ENCODE measurements around the gene SPHKAP.
"Not testable (repeated sequence)": the region's sequence is repeated elsewhere in the genome, so short reads cannot be mapped to it uniquely, and the experiment has no call there.

Gene SPHKAP

DNA sequence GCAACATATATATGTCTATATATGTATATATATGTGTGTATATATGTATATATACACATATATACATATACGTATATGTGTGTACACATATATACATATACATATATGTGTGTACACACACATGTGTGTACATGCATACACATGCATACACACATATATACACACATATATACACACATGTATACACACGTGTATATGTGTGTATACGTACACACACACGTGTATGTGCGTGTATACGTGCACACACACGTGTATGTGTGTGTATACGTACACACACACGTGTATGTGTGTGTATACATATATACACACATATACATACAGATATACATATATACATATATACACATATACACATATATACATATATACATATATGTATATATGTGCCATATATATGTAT, 89.4 kb downstream of the SPHKAP start:
- DNase-seq = no peak

DNA sequence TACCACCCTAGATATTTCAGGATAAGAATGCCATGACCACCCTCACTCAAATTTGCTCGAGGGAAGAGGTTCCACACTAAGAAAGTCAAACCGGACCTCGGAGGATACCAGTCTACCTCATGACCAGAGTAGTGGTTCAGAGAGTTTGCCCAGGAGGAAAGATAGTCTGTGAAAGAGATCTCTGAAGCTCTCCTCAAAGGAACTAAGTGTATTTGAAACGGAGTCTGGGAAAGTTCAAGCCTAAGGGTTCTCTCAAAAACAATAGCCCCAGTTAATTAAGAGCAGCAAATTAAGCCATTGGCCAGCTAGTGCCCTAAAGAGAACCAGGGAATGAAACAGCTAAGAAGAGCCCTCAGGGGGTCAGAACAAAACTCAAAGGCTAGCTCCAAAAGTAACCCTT, 94.9 kb downstream of the SPHKAP start:
- no peak for DNase-seq

GRCh38 chr2:228084717-228085116, 96.8 kb downstream of the SPHKAP start:
- DNase-seq = no peak

GRCh38 chr2:228083131-228083530, 98.4 kb downstream of the SPHKAP start:
- DNase-seq = no peak

GRCh38 chr2:228082571-228082970, 98.9 kb downstream of the SPHKAP start:
- DNase-seq = no peak

GRCh38 chr2:228079194-228079593, 102.3 kb downstream of the SPHKAP start:
- no peak for DNase-seq

DNA sequence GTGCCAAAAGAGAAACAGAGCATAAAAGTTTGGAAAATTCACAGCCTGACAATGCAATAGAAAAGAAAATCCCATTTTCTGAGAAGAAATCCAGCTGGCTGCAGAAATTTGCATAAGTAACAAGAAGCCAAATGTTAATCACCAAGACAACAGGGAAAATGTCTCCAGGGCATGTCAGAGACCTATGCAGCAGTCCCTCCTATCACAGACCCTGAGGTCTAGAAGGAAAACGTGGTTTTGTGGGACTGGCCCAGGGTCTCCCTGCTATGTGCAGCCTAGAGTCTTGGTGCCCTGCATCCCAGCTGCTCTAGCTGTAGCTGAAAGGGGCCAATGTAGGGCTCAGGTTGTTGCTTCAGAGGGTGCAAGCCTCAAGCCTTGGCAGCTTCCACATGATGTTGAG, 104.8 kb downstream of the SPHKAP start:
- DNase-seq = not testable (repeated sequence)

DNA sequence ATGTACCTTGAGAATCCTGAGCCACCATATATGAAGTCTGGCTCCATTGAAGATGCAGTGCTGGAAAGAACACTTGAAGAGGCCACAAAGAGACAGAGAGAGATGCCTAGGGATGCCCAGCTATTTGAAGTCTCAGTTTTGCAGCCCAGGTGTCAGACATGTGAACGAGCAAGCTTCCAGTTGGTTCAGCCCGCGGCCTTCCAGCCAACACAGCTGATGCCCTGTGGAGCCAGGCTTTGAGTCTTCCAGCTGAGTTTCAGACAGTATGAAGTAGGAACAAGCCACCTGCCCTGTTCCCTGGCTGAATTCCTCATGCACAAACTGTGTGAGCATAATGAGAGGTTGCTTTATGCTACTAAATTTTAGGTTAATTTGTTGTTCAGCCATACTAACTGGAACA, 108.8 kb downstream of the SPHKAP start:
- DNase-seq = no peak

GRCh38 chr2:228067309-228067708, 114.2 kb downstream of the SPHKAP start:
- no peak for DNase-seq

GRCh38 chr2:228066126-228066798, 115.2 kb downstream of the SPHKAP start:
- DNase-seq = no peak

- DNase-seq = no peak
Measured at GRCh38 chr2:228065686-228066085, 115.8 kb downstream of the SPHKAP start.

GRCh38 chr2:228064796-228065315, 116.6 kb downstream of the SPHKAP start:
- no peak for DNase-seq

GRCh38 chr2:228064024-228064423, 117.5 kb downstream of the SPHKAP start:
- DNase-seq = no peak

- DNase-seq = no peak
Measured at GRCh38 chr2:228063558-228063957, 117.9 kb downstream of the SPHKAP start.

DNA sequence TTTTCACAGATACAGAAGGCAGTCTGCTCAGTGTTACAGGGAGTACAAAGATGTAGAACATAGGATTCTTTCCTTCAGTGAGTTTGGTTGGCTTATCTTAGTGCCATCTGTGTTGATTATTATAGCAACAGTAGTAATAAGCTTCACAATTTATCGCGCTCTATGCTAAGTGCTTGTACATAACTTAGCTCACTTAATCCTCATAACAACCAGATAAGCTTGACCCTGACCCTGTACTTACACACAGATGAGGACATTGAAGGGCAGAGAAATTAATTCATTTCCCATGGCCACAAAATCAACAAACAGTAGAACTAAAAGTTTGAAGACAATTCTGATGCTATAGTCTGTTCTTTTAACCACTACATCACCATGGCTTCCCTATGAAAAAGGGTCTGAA, 121.8 kb downstream of the SPHKAP start:
- no peak for DNase-seq

- DNase-seq = no peak
Measured at GRCh38 chr2:228056293-228057097, 125.0 kb downstream of the SPHKAP start.

- DNase-seq = no peak
Measured at GRCh38 chr2:228048838-228049490, 132.5 kb downstream of the SPHKAP start.

- no peak for DNase-seq
Measured at GRCh38 chr2:228040995-228041394, 140.5 kb downstream of the SPHKAP start.

- DNase-seq = no peak
Measured at GRCh38 chr2:228039752-228040534, 141.5 kb downstream of the SPHKAP start.

DNA sequence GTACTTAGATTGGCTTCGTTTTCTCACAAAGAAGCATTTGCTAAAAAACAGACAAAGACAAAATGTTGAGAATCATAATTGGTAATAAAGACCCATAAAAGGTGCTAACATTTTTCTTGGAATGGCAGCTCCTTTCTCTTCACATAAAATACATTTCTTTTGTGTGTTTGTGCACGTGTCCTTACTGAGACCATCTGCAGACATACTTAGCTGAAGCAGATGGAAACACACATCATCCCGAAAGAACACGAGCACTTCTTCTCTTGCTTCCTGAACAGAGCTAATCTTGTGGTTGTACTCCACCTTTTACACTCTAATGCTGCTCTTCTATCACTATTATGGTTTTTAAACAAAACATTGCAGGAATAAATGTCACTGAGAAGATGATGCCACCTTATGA, 142.5 kb downstream of the SPHKAP start:
- DNase-seq = no peak

GRCh38 chr2:228037915-228038314, 143.6 kb downstream of the SPHKAP start:
- DNase-seq = no peak

GRCh38 chr2:228023619-228024018, 157.9 kb downstream of the SPHKAP start:
- no peak for DNase-seq

DNA sequence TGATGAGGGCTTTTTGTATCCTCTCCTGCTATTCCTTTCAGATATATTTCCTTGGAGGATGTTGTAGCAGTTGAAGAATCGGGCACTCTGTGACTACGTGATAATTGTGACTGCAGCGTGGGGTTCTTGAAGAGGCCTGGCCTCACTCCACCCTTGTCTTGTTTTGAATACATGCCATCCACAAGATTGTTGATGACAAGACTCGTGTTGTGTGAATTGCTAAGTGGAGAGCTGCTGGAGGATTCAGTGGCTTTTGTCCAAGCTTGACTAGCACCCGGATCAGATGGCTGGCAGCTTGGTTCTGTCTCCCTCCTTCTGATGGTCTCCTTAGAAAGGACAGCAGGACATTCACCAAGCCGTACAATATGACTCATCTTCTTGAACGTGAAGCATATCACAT, 163.2 kb downstream of the SPHKAP start:
- DNase-seq = no peak
